ENCODE data around the gene GOLGA6L7.
"Not testable (repeated sequence)": the region's sequence is repeated elsewhere in the genome, so short reads cannot be mapped to it uniquely, and the experiment has no call there.

DNA sequence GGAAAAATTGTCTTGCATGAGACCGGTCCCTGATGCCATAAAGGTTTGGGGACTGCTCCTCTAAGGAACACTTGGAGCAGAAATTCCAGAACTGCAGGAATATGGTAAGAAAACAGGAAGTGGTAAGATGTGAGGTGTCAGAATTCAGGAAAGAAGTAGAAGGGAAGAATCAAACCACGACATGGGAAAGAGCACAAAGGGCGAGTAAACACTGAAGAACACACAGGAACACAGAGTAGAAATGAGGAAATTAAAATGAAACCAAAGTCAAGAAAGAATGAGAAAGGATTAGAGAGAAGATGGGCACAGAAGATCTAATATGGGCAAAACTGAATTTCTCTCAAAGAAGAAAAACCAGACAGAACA is 28.5 kb downstream of the GOLGA6L7 start:
- TF ChIP-seq, protein P1, sequence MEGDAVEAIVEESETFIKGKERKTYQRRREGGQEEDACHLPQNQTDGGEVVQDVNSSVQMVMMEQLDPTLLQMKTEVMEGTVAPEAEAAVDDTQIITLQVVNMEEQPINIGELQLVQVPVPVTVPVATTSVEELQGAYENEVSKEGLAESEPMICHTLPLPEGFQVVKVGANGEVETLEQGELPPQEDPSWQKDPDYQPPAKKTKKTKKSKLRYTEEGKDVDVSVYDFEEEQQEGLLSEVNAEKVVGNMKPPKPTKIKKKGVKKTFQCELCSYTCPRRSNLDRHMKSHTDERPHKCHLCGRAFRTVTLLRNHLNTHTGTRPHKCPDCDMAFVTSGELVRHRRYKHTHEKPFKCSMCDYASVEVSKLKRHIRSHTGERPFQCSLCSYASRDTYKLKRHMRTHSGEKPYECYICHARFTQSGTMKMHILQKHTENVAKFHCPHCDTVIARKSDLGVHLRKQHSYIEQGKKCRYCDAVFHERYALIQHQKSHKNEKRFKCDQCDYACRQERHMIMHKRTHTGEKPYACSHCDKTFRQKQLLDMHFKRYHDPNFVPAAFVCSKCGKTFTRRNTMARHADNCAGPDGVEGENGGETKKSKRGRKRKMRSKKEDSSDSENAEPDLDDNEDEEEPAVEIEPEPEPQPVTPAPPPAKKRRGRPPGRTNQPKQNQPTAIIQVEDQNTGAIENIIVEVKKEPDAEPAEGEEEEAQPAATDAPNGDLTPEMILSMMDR (conservative IDR thresholded peaks at IDR 0.05), result not testable (repeated sequence)
- TF ChIP-seq EZH2 (IDR thresholded peaks at IDR 0.05; ENCODE audit: low read depth), result not testable (repeated sequence)

Measured in PC-9 (cell line).